ENCODE measurements around the gene LEMD2. TPM values are rescaled to one million over a fixed set of nuclear protein-coding genes. Genes with fewer than 3 reads are reported as not detected.
A peak's percentile ranks its signal among the peaks of the same experiment; 100 is the strongest.

Gene LEMD2
- total and polyA plus RNA-seq, 9 of the 15 experiments (the other 6 are each of a cell fraction or from before 2014, with no cell fraction given), result 0.32 to 46.3 (median 30.8) TPM

DNA sequence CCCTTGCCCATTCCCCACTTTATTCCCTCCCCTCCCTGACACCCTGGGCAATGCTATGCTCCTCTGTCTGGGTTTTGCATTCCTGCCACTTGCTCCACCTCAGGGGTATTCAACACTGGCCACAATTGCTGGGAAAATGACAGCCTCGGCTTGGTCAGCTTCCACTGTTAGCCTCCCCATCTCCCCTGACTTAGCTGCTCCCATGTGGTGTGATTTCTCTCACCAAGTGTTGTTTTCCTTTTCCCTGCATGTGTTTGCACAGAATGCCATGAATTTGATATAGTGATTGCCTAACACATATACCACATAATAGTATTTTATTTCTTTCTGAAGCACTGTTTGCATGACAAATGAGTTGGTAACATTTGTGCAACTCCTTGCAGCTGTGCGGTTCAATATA, 1.4 kb upstream of the LEMD2 start (continued):
- TF ChIP-seq MEF2D (tag; conservative IDR thresholded peaks at IDR 0.05; ENCODE audit: low read depth) (no peak), ZNF780A (CRISPR knock-in tag; IDR thresholded peaks at IDR 0.05) (no peak)

DNA sequence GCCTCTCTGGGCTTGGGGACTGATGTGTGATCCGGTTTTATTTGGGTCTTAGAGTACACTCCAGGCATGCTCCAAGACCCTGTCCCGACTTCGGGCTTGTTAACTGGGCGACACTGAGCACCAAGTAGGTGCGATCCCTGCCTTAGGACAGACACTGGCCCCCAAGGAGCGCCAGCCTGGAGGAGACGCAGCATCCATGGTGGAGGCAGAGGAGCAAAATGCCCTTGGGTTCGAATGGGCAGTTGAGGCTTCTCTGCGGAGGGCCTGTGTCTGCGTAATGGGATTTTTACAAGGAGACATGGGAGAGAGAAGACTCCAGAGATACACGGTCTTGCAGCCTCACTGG, 593 bp upstream of the LEMD2 start:
- Histone ChIP-seq H3K4me2 (ENCODE audit: insufficient read depth, low read length) (peak overlapping the region; percentile 57), H3K9me1 (ENCODE audit: control insufficient read depth, insufficient read depth, low read length) (peaks cover 4% of the 10 kb centered on the region), H4K20me1 (replicated peaks; ENCODE audit: control insufficient read depth, insufficient read depth, low read length) (no peaks in the 10 kb centered on the region), H3K9ac (ENCODE audit: insufficient read depth in 1 of 2, low read depth in 2 of 2, low read length in 2 of 2) (no peak overlapping the region), H3K36me3 (ENCODE audit: control insufficient read depth, insufficient read depth, low read length) (peaks cover 22% of the 10 kb centered on the region; the same call in 2 of the 3 replicates), H3K9me3 (replicated peaks; ENCODE audit: control insufficient read depth, insufficient read depth, low read depth, low read length) (no peaks in the 10 kb centered on the region), H3K4me1 (replicated peaks in 1 of 2; ENCODE audit: control insufficient read depth in 2 of 2, insufficient read depth in 2 of 2, low read length in 2 of 2) (peaks cover 10 to 17% of the 10 kb centered on the region in 2 experiments; a peak in 4 of 5 replicates), H3K79me2 (ENCODE audit: control insufficient read depth, insufficient read depth, low read length) (peaks cover 25% of the 10 kb centered on the region), H2AFZ (ENCODE audit: low read depth, low read length) (peak overlapping the region; percentile 87), H3K27me3 (ENCODE audit: control insufficient read depth in 2 of 2, insufficient read depth in 2 of 2, low read length in 2 of 2) (peaks cover 28 to 33% of the 10 kb centered on the region in 2 experiments), H3K4me3 (no peak overlapping the region), H3K27ac (ENCODE audit: extremely low read depth, low read depth, low read length) (no peak overlapping the region)
- intact Hi-C loops (cut with micrococcal nuclease), result no loop called here
- ChIA-PET CTCF (ENCODE audit: low intra/inter-chr PET ratio) (no interaction called here), POLR2A (interaction anchor here (1.0 to 2.0 kb wide), 2 partner anchors 11 to 13 kb away, joined by 3 to 12 read pairs; no protein-coding TSS in a partner anchor)
- no TSS peak for BruUV-seq (replicated peaks)
- WGBS (ENCODE audit: insufficient coverage, low coverage, missing lambda C conversion rate), result 54% methylated on average over 11 of the region's 11 CpGs
- in situ Hi-C loops (cut with MboI), result no loop called here
- TF ChIP-seq, protein P1, sequence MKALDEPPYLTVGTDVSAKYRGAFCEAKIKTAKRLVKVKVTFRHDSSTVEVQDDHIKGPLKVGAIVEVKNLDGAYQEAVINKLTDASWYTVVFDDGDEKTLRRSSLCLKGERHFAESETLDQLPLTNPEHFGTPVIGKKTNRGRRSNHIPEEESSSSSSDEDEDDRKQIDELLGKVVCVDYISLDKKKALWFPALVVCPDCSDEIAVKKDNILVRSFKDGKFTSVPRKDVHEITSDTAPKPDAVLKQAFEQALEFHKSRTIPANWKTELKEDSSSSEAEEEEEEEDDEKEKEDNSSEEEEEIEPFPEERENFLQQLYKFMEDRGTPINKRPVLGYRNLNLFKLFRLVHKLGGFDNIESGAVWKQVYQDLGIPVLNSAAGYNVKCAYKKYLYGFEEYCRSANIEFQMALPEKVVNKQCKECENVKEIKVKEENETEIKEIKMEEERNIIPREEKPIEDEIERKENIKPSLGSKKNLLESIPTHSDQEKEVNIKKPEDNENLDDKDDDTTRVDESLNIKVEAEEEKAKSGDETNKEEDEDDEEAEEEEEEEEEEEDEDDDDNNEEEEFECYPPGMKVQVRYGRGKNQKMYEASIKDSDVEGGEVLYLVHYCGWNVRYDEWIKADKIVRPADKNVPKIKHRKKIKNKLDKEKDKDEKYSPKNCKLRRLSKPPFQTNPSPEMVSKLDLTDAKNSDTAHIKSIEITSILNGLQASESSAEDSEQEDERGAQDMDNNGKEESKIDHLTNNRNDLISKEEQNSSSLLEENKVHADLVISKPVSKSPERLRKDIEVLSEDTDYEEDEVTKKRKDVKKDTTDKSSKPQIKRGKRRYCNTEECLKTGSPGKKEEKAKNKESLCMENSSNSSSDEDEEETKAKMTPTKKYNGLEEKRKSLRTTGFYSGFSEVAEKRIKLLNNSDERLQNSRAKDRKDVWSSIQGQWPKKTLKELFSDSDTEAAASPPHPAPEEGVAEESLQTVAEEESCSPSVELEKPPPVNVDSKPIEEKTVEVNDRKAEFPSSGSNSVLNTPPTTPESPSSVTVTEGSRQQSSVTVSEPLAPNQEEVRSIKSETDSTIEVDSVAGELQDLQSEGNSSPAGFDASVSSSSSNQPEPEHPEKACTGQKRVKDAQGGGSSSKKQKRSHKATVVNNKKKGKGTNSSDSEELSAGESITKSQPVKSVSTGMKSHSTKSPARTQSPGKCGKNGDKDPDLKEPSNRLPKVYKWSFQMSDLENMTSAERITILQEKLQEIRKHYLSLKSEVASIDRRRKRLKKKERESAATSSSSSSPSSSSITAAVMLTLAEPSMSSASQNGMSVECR (CRISPR knock-in tag; IDR thresholded peaks at IDR 0.05), result 0 out of 2 replicates have a peak, but pooled peaks have one; percentile 50
- TF ChIP-seq, protein P2, sequence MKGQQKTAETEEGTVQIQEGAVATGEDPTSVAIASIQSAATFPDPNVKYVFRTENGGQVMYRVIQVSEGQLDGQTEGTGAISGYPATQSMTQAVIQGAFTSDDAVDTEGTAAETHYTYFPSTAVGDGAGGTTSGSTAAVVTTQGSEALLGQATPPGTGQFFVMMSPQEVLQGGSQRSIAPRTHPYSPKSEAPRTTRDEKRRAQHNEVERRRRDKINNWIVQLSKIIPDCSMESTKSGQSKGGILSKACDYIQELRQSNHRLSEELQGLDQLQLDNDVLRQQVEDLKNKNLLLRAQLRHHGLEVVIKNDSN (CRISPR knock-in tag; IDR thresholded peaks at IDR 0.05), result 0 out of 2 replicates have a peak, but pooled peaks have one; percentile 37
- TF ChIP-seq GABPB2 (CRISPR knock-in tag; conservative IDR thresholded peaks at IDR 0.05) (no peak), SMARCA5 (IDR thresholded peaks at IDR 0.05) (0 out of 2 replicates have a peak, but pooled peaks have one; percentile 19), CSDE1 (IDR thresholded peaks at IDR 0.05) (no peak), CBFB (CRISPR knock-in tag; IDR thresholded peaks at IDR 0.05) (0 out of 2 replicates have a peak, but pooled peaks have one; percentile 11), ZNF263 (CRISPR knock-in tag; IDR thresholded peaks at IDR 0.05; ENCODE audit: borderline replicate concordance) (0 out of 2 replicates have a peak, but pooled peaks have one; percentile 19), ZNF316 (IDR thresholded peaks at IDR 0.05) (0 out of 2 replicates have a peak, but pooled peaks have one; percentile 0)
- FAIRE-seq, result no peak
- DNase-seq (ENCODE audit: extremely low read depth in 1 of 4, low spot score in 3 of 4), result no peak
- ATAC-seq, result no peak

All from K562 (cell line).